ENCODE data around the gene BIK. TPM values are rescaled to one million over a fixed set of nuclear protein-coding genes. Genes with fewer than 3 reads are reported as not detected.

BIK gene
- total RNA-seq, 1 experiment from 2014 or later = 2.0 TPM

- POLR2A ChIA-PET (ENCODE audit: low non-redundant PET) = interaction anchor here (0.5 kb wide), 1 partner anchor 31 kb away, joined by 5 read pairs; no protein-coding TSS in a partner anchor
- no peaks in the 10 kb centered on the region for H3K9me3 ChIP-seq (ENCODE audit: low read depth, low read length, poor library complexity, severe bottlenecking)
- no peaks in the 10 kb centered on the region for H3K27me3 ChIP-seq (replicated peaks; ENCODE audit: insufficient read depth, low read depth, low read length, poor library complexity)
- H3K4me3 ChIP-seq (ENCODE audit: low read depth, low read length, poor library complexity, severe bottlenecking) = no peak overlapping the region
- TF ChIP-seq CTCF (conservative IDR thresholded peaks at IDR 0.05; ENCODE audit: low read depth, low read length) (no peak), EZH2 (IDR thresholded peaks at IDR 0.05; ENCODE audit: borderline replicate concordance, low read depth, low read length, poor library complexity, severe bottlenecking) (no peak)
- no peaks in the 10 kb centered on the region for H3K4me1 ChIP-seq (ENCODE audit: insufficient read depth, low read length, poor library complexity, severe bottlenecking)
- H3K36me3 ChIP-seq (ENCODE audit: insufficient read depth, low read length, poor library complexity, severe bottlenecking) = no peaks in the 10 kb centered on the region
- no TSS peak for BruUV-seq (replicated peaks)
- intact Hi-C loops (cut with micrococcal nuclease; ENCODE audit: unreplicated experiment) = no loop called here
- H3K27ac ChIP-seq (ENCODE audit: low read depth, low read length, poor library complexity, severe bottlenecking) = no peak overlapping the region
- CTCF ChIA-PET = no interaction called here
- no peak for DNase-seq (ENCODE audit: low spot score)
Measured at GRCh38 chr22:43154887-43155536, 44.5 kb downstream of the BIK start.

GRCh38 chr22:43155789-43156188 is 45.2 kb downstream of the BIK start:
- intact Hi-C loops (cut with micrococcal nuclease; ENCODE audit: unreplicated experiment) = no loop called here
- ChIA-PET POLR2A (ENCODE audit: low non-redundant PET) (interaction anchor here (0.5 kb wide), 1 partner anchor 31 kb away, joined by 5 read pairs; no protein-coding TSS in a partner anchor), CTCF (no interaction called here)
- no peak for DNase-seq (ENCODE audit: low spot score)
- no TSS peak for BruUV-seq (replicated peaks)
- Histone ChIP-seq H3K27me3 (replicated peaks; ENCODE audit: insufficient read depth, low read depth, low read length, poor library complexity) (no peaks in the 10 kb centered on the region), H3K36me3 (ENCODE audit: insufficient read depth, low read length, poor library complexity, severe bottlenecking) (no peaks in the 10 kb centered on the region), H3K4me3 (ENCODE audit: low read depth, low read length, poor library complexity, severe bottlenecking) (no peak overlapping the region), H3K9me3 (ENCODE audit: low read depth, low read length, poor library complexity, severe bottlenecking) (no peaks in the 10 kb centered on the region), H3K27ac (ENCODE audit: low read depth, low read length, poor library complexity, severe bottlenecking) (no peak overlapping the region), H3K4me1 (ENCODE audit: insufficient read depth, low read length, poor library complexity, severe bottlenecking) (no peaks in the 10 kb centered on the region)
- no peak for TF ChIP-seq EZH2 (IDR thresholded peaks at IDR 0.05; ENCODE audit: borderline replicate concordance, low read depth, low read length, poor library complexity, severe bottlenecking)
- no peak for TF ChIP-seq CTCF (conservative IDR thresholded peaks at IDR 0.05; ENCODE audit: low read depth, low read length)

GRCh38 chr22:43156413-43156812 is 45.9 kb downstream of the BIK start:
- Histone ChIP-seq H3K27ac (ENCODE audit: low read depth, low read length, poor library complexity, severe bottlenecking) (no peak overlapping the region), H3K36me3 (ENCODE audit: insufficient read depth, low read length, poor library complexity, severe bottlenecking) (no peaks in the 10 kb centered on the region), H3K27me3 (replicated peaks; ENCODE audit: insufficient read depth, low read depth, low read length, poor library complexity) (no peaks in the 10 kb centered on the region), H3K4me3 (ENCODE audit: low read depth, low read length, poor library complexity, severe bottlenecking) (no peak overlapping the region), H3K4me1 (ENCODE audit: insufficient read depth, low read length, poor library complexity, severe bottlenecking) (no peaks in the 10 kb centered on the region), H3K9me3 (ENCODE audit: low read depth, low read length, poor library complexity, severe bottlenecking) (no peaks in the 10 kb centered on the region)
- BruUV-seq (replicated peaks) = no TSS peak
- intact Hi-C loops (cut with micrococcal nuclease; ENCODE audit: unreplicated experiment) = no loop called here
- DNase-seq (ENCODE audit: low spot score) = no peak
- POLR2A ChIA-PET (ENCODE audit: low non-redundant PET) = no interaction called here
- CTCF ChIA-PET = no interaction called here
- TF ChIP-seq EZH2 (IDR thresholded peaks at IDR 0.05; ENCODE audit: borderline replicate concordance, low read depth, low read length, poor library complexity, severe bottlenecking) (no peak), CTCF (conservative IDR thresholded peaks at IDR 0.05; ENCODE audit: low read depth, low read length) (no peak)
